Tongue (tissue), 2 donors: ENCODE results near the gene PRKN. TPM values are rescaled to one million over a fixed set of nuclear protein-coding genes. Genes with fewer than 3 reads are reported as not detected.

Source experiments
- DNase-seq: peaks from one replicate; pipeline ENCODE4 v3.0.0-alpha.2; 2015
- total RNA-seq: library from RNA; depleted of rRNA; stranded (reverse); fragments of >200 nt; gene quantifications from one replicate; pipeline ENCODE4 v1.2.3, GENCODE V29; 2014

The PRKN gene
- total RNA-seq, 1 donor from 2014 or later: 7.0 TPM

GRCh38 chr6:162671580-162672165 is 55.9 kb downstream of the PRKN start:
- DNase-seq: no peak

- no peak for DNase-seq
These were observed 57.2 kb downstream of the PRKN start for GRCh38 chr6:162670345-162670744.

- no peak for DNase-seq
These were observed 61.3 kb downstream of the PRKN start for GRCh38 chr6:162666246-162666645.

- no peak for DNase-seq
These were observed 73.8 kb downstream of the PRKN start for GRCh38 chr6:162653808-162654207.

- DNase-seq: peak; percentile 20
These were observed 76.1 kb downstream of the PRKN start for GRCh38 chr6:162651505-162651904.

- DNase-seq: no peak
These were observed 78.3 kb downstream of the PRKN start for GRCh38 chr6:162649271-162649670.

- no peak for DNase-seq
These were observed 83.4 kb downstream of the PRKN start for GRCh38 chr6:162644153-162644552.

- no peak for DNase-seq
These were observed 86.8 kb downstream of the PRKN start for GRCh38 chr6:162640756-162641155.

GRCh38 chr6:162639951-162640350 is 87.6 kb downstream of the PRKN start:
- DNase-seq: no peak

GRCh38 chr6:162638931-162639574 is 88.5 kb downstream of the PRKN start:
- DNase-seq: no peak

GRCh38 chr6:162637317-162637716 is 90.2 kb downstream of the PRKN start:
- no peak for DNase-seq

- no peak for DNase-seq
These were observed 91.4 kb downstream of the PRKN start for GRCh38 chr6:162636167-162636566.

- no peak for DNase-seq
These were observed 96.0 kb downstream of the PRKN start for GRCh38 chr6:162631546-162631945.

- no peak for DNase-seq
These were observed 97.5 kb downstream of the PRKN start for GRCh38 chr6:162630069-162630468.

GRCh38 chr6:162627825-162628224 is 99.7 kb downstream of the PRKN start:
- no peak for DNase-seq

GRCh38 chr6:162627362-162627761 is 100.2 kb downstream of the PRKN start:
- no peak for DNase-seq

- DNase-seq: no peak
These were observed 100.7 kb downstream of the PRKN start for GRCh38 chr6:162626869-162627268.

- DNase-seq: no peak
These were observed 101.6 kb downstream of the PRKN start for GRCh38 chr6:162625846-162626540.

- DNase-seq: no peak
These were observed 105.0 kb downstream of the PRKN start for GRCh38 chr6:162622572-162622971.

- no peak for DNase-seq
These were observed 106.3 kb downstream of the PRKN start for GRCh38 chr6:162621246-162621645.

GRCh38 chr6:162620073-162620472 is 107.5 kb downstream of the PRKN start:
- DNase-seq: no peak

GRCh38 chr6:162618448-162619002 is 109.0 kb downstream of the PRKN start:
- DNase-seq: peak; percentile 12

GRCh38 chr6:162615016-162615705 is 112.4 kb downstream of the PRKN start:
- DNase-seq: no peak
